ENCODE data around the gene DNAAF5.

DNAAF5 gene

GRCh38 chr7:713488-714230 is 12.8 kb upstream of the DNAAF5 start:
- no peak overlapping the region for H4K91ac ChIP-seq (ENCODE audit: low read depth, low read length)
- peaks cover 0 to 2% of the 10 kb centered on the region in 2 experiments for H3K4me1 ChIP-seq (ENCODE audit: control insufficient read depth in 1 of 2, insufficient read depth in 2 of 2, low read length in 2 of 2)
- H2AFZ ChIP-seq (ENCODE audit: insufficient read depth, low read length, poor library complexity): no peak overlapping the region
- no peak overlapping the region for H3K4me2 ChIP-seq (ENCODE audit: low read length)
- WGBS (ENCODE audit: extremely low coverage, insufficient coverage, insufficient read length): no CpG with 5 or more reads among the region's 16 CpGs
- no peak overlapping the region for H4K8ac ChIP-seq (ENCODE audit: low read depth, low read length)
- no peak overlapping the region for H3K14ac ChIP-seq (ENCODE audit: low read length)
- no peak overlapping the region for H2BK12ac ChIP-seq (ENCODE audit: low read length)
- no peak overlapping the region for H2BK120ac ChIP-seq (ENCODE audit: insufficient read depth, low read length, poor library complexity)
- no peaks in the 10 kb centered on the region for H3K79me1 ChIP-seq (ENCODE audit: low read length)
- no peak overlapping the region for H3K18ac ChIP-seq (ENCODE audit: low read length)
- H3K27ac ChIP-seq (ENCODE audit: low read depth, low read length): no peak overlapping the region
- no peak for DNase-seq
- no peak overlapping the region for H3K4ac ChIP-seq (ENCODE audit: low read depth, low read length)
- H3K27me3 ChIP-seq (ENCODE audit: insufficient read depth, low read length): peaks cover 3% of the 10 kb centered on the region
- H3K36me3 ChIP-seq (ENCODE audit: control insufficient read depth in 1 of 2, insufficient read depth in 2 of 2, low read length in 2 of 2): no peaks in the 10 kb centered on the region
- H2AK5ac ChIP-seq (ENCODE audit: low read length): no peak overlapping the region
- H3K79me2 ChIP-seq (ENCODE audit: control insufficient read depth, insufficient read depth, low read length, poor library complexity): no peaks in the 10 kb centered on the region
- no peak overlapping the region for H3K23ac ChIP-seq (ENCODE audit: low read length)
- no peak overlapping the region for H2BK5ac ChIP-seq (ENCODE audit: low read depth, low read length, poor library complexity)
- H4K12ac ChIP-seq (ENCODE audit: low read depth, low read length): no peak overlapping the region
- no peak overlapping the region for H3K4me3 ChIP-seq (ENCODE audit: low read depth, low read length)
- H3K9me3 ChIP-seq (ENCODE audit: insufficient read depth, low read depth, low read length): no peaks in the 10 kb centered on the region
- no peak overlapping the region for H3K9ac ChIP-seq (ENCODE audit: low read length)

- Histone ChIP-seq H3K4me3 (ENCODE audit: low read depth, low read length) (no peak overlapping the region), H3K4ac (ENCODE audit: low read depth, low read length) (no peak overlapping the region), H2AFZ (ENCODE audit: insufficient read depth, low read length, poor library complexity) (no peak overlapping the region), H3K4me2 (ENCODE audit: low read length) (no peak overlapping the region), H2AK5ac (ENCODE audit: low read length) (no peak overlapping the region), H4K12ac (ENCODE audit: low read depth, low read length) (no peak overlapping the region), H3K14ac (ENCODE audit: low read length) (no peak overlapping the region), H2BK12ac (ENCODE audit: low read length) (no peak overlapping the region), H4K91ac (ENCODE audit: low read depth, low read length) (no peak overlapping the region), H3K4me1 (ENCODE audit: control insufficient read depth in 1 of 2, insufficient read depth in 2 of 2, low read length in 2 of 2) (peaks cover 0 to 2% of the 10 kb centered on the region in 2 experiments), H2BK120ac (ENCODE audit: insufficient read depth, low read length, poor library complexity) (no peak overlapping the region), H3K23ac (ENCODE audit: low read length) (no peak overlapping the region), H3K9me3 (ENCODE audit: insufficient read depth, low read depth, low read length) (no peaks in the 10 kb centered on the region), H3K79me2 (ENCODE audit: control insufficient read depth, insufficient read depth, low read length, poor library complexity) (no peaks in the 10 kb centered on the region), H3K27ac (ENCODE audit: low read depth, low read length) (no peak overlapping the region), H3K79me1 (ENCODE audit: low read length) (no peaks in the 10 kb centered on the region), H4K8ac (ENCODE audit: low read depth, low read length) (no peak overlapping the region), H2BK5ac (ENCODE audit: low read depth, low read length, poor library complexity) (no peak overlapping the region), H3K18ac (ENCODE audit: low read length) (no peak overlapping the region), H3K9ac (ENCODE audit: low read length) (no peak overlapping the region), H3K36me3 (ENCODE audit: control insufficient read depth in 1 of 2, insufficient read depth in 2 of 2, low read length in 2 of 2) (no peaks in the 10 kb centered on the region), H3K27me3 (ENCODE audit: insufficient read depth, low read length) (peaks cover 3% of the 10 kb centered on the region)
- WGBS (ENCODE audit: extremely low coverage, insufficient coverage, insufficient read length): no CpG with 5 or more reads among the region's 13 CpGs
- DNase-seq: no peak
Observed at GRCh38 chr7:714251-714671, 12.2 kb upstream of the DNAAF5 start.

- H4K91ac ChIP-seq (ENCODE audit: low read depth, low read length): no peak overlapping the region
- no peak overlapping the region for H3K14ac ChIP-seq (ENCODE audit: low read length)
- H3K4me1 ChIP-seq (ENCODE audit: control insufficient read depth in 1 of 2, insufficient read depth in 2 of 2, low read length in 2 of 2): peaks cover 0 to 2% of the 10 kb centered on the region in 2 experiments
- no peak overlapping the region for H2BK120ac ChIP-seq (ENCODE audit: insufficient read depth, low read length, poor library complexity)
- no peak overlapping the region for H3K4me2 ChIP-seq (ENCODE audit: low read length)
- 100% methylated on average over 1 of the region's 10 CpGs for WGBS (ENCODE audit: extremely low coverage, insufficient coverage, insufficient read length)
- H3K9me3 ChIP-seq (ENCODE audit: insufficient read depth, low read depth, low read length): no peaks in the 10 kb centered on the region
- H3K27ac ChIP-seq (ENCODE audit: low read depth, low read length): no peak overlapping the region
- H3K27me3 ChIP-seq (ENCODE audit: insufficient read depth, low read length): peaks cover 3% of the 10 kb centered on the region
- H3K18ac ChIP-seq (ENCODE audit: low read length): no peak overlapping the region
- H2BK12ac ChIP-seq (ENCODE audit: low read length): no peak overlapping the region
- H3K4me3 ChIP-seq (ENCODE audit: low read depth, low read length): no peak overlapping the region
- no peak overlapping the region for H3K23ac ChIP-seq (ENCODE audit: low read length)
- no peak overlapping the region for H3K9ac ChIP-seq (ENCODE audit: low read length)
- no peak overlapping the region for H4K8ac ChIP-seq (ENCODE audit: low read depth, low read length)
- H3K36me3 ChIP-seq (ENCODE audit: control insufficient read depth in 1 of 2, insufficient read depth in 2 of 2, low read length in 2 of 2): no peaks in the 10 kb centered on the region
- no peaks in the 10 kb centered on the region for H3K79me1 ChIP-seq (ENCODE audit: low read length)
- H2AFZ ChIP-seq (ENCODE audit: insufficient read depth, low read length, poor library complexity): no peak overlapping the region
- no peaks in the 10 kb centered on the region for H3K79me2 ChIP-seq (ENCODE audit: control insufficient read depth, insufficient read depth, low read length, poor library complexity)
- DNase-seq: peak; percentile 92 to 95
- no peak overlapping the region for H4K12ac ChIP-seq (ENCODE audit: low read depth, low read length)
- H2AK5ac ChIP-seq (ENCODE audit: low read length): no peak overlapping the region
- H2BK5ac ChIP-seq (ENCODE audit: low read depth, low read length, poor library complexity): no peak overlapping the region
- H3K4ac ChIP-seq (ENCODE audit: low read depth, low read length): no peak overlapping the region
Observed at GRCh38 chr7:716222-716621, 10.3 kb upstream of the DNAAF5 start.

- Histone ChIP-seq H3K23ac (ENCODE audit: low read length) (no peak overlapping the region), H3K36me3 (ENCODE audit: control insufficient read depth in 1 of 2, insufficient read depth in 2 of 2, low read length in 2 of 2) (no peaks in the 10 kb centered on the region), H2BK12ac (ENCODE audit: low read length) (no peak overlapping the region), H4K91ac (ENCODE audit: low read depth, low read length) (no peak overlapping the region), H3K4me3 (ENCODE audit: low read depth, low read length) (no peak overlapping the region), H3K4ac (ENCODE audit: low read depth, low read length) (no peak overlapping the region), H4K8ac (ENCODE audit: low read depth, low read length) (no peak overlapping the region), H3K18ac (ENCODE audit: low read length) (no peak overlapping the region), H2AK5ac (ENCODE audit: low read length) (no peak overlapping the region), H3K79me1 (ENCODE audit: low read length) (no peaks in the 10 kb centered on the region), H3K79me2 (ENCODE audit: control insufficient read depth, insufficient read depth, low read length, poor library complexity) (no peaks in the 10 kb centered on the region), H2BK5ac (ENCODE audit: low read depth, low read length, poor library complexity) (no peak overlapping the region), H3K9me3 (ENCODE audit: insufficient read depth, low read depth, low read length) (no peaks in the 10 kb centered on the region), H3K9ac (ENCODE audit: low read length) (no peak overlapping the region), H2AFZ (ENCODE audit: insufficient read depth, low read length, poor library complexity) (no peak overlapping the region), H3K4me1 (ENCODE audit: control insufficient read depth in 1 of 2, insufficient read depth in 2 of 2, low read length in 2 of 2) (peaks cover 0 to 2% of the 10 kb centered on the region in 2 experiments), H3K14ac (ENCODE audit: low read length) (no peak overlapping the region), H4K12ac (ENCODE audit: low read depth, low read length) (no peak overlapping the region), H2BK120ac (ENCODE audit: insufficient read depth, low read length, poor library complexity) (no peak overlapping the region), H3K27ac (ENCODE audit: low read depth, low read length) (no peak overlapping the region), H3K4me2 (ENCODE audit: low read length) (no peak overlapping the region), H3K27me3 (ENCODE audit: insufficient read depth, low read length) (peaks cover 3% of the 10 kb centered on the region)
- DNase-seq: no peak
- WGBS (ENCODE audit: extremely low coverage, insufficient coverage, insufficient read length): no CpG with 5 or more reads among the region's 11 CpGs
Observed at GRCh38 chr7:716636-717035, 9.9 kb upstream of the DNAAF5 start.
